ENCODE results near the gene CKLF.

Gene CKLF, protein sequence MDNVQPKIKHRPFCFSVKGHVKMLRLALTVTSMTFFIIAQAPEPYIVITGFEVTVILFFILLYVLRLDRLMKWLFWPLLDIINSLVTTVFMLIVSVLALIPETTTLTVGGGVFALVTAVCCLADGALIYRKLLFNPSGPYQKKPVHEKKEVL

DNA sequence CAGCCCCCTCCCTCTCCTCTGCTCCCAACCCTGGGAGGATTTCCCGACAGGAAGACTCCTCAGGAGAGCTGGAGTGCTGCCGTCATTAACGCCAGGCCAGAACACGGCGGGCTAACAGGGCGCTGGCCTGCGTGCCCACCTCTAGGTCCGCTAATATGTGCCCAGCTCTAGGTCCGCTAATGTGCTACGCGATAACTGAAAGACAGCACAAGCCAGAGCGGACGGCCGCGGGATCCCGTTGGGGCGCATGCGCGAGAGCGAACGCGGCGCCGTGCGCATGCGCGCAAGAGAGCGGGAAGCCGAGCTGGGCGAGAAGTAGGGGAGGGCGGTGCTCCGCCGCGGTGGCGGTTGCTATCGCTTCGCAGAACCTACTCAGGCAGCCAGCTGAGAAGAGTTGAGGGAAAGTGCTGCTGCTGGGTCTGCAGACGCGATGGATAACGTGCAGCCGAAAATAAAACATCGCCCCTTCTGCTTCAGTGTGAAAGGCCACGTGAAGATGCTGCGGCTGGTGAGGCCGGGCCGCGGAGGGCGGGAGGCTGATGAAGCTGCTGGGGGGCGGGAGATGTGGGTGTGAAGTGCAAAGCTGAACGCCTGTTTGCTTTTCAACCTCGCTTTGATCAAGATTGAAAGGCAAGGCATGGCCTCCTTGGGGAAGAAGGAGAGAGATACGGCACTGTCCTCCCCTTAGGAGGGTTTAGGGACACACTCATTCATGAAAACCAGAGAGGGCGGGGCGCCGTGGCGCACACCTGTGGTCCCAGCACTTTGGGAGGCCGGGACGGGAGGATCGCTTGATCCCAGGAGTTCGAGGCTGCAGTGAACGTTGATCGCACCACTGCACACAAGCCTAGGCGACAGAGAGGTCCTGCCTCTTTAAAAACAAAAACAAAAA is at the start of gene CKLF:
TSS of gene CKLF (plus strand) at position 291 of the 892 bp plus-strand sequence. CDS start at position 431, 140 bp downstream.
- H3K36me3 Mint-ChIP-seq (ENCODE audit: low read depth), result peaks cover 45% of the 10 kb centered on the region
- TF ChIP-seq, protein P1, sequence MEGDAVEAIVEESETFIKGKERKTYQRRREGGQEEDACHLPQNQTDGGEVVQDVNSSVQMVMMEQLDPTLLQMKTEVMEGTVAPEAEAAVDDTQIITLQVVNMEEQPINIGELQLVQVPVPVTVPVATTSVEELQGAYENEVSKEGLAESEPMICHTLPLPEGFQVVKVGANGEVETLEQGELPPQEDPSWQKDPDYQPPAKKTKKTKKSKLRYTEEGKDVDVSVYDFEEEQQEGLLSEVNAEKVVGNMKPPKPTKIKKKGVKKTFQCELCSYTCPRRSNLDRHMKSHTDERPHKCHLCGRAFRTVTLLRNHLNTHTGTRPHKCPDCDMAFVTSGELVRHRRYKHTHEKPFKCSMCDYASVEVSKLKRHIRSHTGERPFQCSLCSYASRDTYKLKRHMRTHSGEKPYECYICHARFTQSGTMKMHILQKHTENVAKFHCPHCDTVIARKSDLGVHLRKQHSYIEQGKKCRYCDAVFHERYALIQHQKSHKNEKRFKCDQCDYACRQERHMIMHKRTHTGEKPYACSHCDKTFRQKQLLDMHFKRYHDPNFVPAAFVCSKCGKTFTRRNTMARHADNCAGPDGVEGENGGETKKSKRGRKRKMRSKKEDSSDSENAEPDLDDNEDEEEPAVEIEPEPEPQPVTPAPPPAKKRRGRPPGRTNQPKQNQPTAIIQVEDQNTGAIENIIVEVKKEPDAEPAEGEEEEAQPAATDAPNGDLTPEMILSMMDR (IDR thresholded peaks at IDR 0.05), result no peak
- H3K27ac Mint-ChIP-seq, result no peak within 1 kb of the TSS
- peaks cover 17% of the 10 kb centered on the region for H3K9me3 Mint-ChIP-seq
- peaks cover 11% of the 10 kb centered on the region for H3K27me3 Mint-ChIP-seq (ENCODE audit: low read depth, poor library complexity)
- peak; percentile 83 for DNase-seq
- H3K4me1 Mint-ChIP-seq, result peaks cover 37% of the 10 kb centered on the region
- H3K4me3 Mint-ChIP-seq, result peak within 1 kb of the TSS; percentile 80

DNA sequence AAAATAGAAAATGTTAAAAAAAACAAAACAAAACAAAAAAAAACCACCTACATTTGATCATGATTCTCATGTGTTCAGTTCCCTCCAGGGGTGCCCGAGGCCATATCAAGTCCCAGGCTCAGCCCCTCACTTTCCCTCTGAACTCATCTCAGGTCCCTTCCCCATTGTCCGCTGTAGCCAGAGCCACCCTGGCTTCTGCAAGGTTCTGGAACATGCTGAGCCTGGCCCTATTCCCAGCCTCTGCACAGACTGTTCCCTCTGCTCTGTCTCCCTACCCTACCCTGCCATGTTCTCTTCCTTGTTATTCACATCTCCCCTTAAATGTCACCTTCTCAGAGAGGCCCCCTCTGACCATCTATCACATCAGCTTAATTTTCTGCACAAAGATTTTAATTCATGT is 49.3 kb upstream of the CKLF start:
- Mint-ChIP-seq H3K27me3 (ENCODE audit: low read depth, poor library complexity) (peaks cover 12% of the 10 kb centered on the region), H3K4me3 (no peak overlapping the region)

DNA sequence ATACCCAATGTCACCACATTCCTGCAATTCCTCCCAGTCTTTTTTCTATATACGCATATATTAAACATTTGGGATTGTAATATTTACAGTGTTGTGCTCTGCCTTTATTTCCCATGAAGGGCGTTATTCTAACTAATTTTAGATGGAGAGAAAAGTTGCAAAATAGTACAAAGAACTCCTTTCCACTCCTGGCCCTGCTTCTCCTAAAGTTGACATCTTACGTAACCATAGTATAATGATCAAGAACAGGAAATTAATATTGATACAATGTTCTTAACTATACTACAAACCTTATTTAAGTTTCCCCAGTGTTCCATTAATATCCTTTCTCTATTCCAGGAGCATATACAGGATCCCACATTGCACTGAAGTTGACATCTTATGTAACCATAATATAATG is 48.8 kb upstream of the CKLF start:
- Mint-ChIP-seq H3K9me3 (peaks cover 15% of the 10 kb centered on the region), H3K27ac (no peak overlapping the region), H3K4me1 (no peaks in the 10 kb centered on the region), H3K4me3 (no peak overlapping the region), H3K36me3 (ENCODE audit: low read depth) (peaks cover 13% of the 10 kb centered on the region), H3K27me3 (ENCODE audit: low read depth, poor library complexity) (peaks cover 9% of the 10 kb centered on the region)
- TF ChIP-seq, protein P1 (IDR thresholded peaks at IDR 0.05), result no peak
- DNase-seq, result no peak

More for the DNA sequence above, 49.3 kb upstream of the CKLF start:
- DNase-seq, result no peak
- Mint-ChIP-seq H3K36me3 (ENCODE audit: low read depth) (peaks cover 15% of the 10 kb centered on the region), H3K4me1 (no peaks in the 10 kb centered on the region), H3K9me3 (peaks cover 18% of the 10 kb centered on the region), H3K27ac (no peak overlapping the region)
- TF ChIP-seq, protein P1 (IDR thresholded peaks at IDR 0.05), result no peak

DNA sequence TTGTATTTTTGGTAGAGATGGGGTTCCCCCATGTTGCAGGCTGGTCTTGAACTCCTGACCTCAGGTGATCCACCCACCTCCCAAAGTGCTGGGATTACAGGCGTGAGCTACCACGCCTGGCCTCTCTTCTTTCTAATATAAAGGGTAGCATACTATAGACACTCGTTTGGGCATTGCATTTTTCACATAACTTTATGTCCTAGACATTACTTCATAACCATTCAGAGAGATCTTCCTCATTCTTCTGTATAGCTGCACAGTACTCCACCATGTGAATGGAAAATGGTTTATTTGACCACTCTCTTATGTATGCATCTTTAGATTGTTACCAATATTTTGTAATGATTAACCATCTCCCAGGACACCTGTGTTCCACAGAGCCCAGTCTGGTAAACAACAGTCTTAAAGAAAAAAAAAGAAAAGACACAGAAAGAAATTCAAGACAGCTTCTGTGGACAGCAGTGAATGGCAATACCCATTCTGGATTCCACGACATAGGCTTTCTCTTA is 44.6 kb upstream of the CKLF start:
- peaks cover 13% of the 10 kb centered on the region for H3K36me3 Mint-ChIP-seq (ENCODE audit: low read depth)

DNA sequence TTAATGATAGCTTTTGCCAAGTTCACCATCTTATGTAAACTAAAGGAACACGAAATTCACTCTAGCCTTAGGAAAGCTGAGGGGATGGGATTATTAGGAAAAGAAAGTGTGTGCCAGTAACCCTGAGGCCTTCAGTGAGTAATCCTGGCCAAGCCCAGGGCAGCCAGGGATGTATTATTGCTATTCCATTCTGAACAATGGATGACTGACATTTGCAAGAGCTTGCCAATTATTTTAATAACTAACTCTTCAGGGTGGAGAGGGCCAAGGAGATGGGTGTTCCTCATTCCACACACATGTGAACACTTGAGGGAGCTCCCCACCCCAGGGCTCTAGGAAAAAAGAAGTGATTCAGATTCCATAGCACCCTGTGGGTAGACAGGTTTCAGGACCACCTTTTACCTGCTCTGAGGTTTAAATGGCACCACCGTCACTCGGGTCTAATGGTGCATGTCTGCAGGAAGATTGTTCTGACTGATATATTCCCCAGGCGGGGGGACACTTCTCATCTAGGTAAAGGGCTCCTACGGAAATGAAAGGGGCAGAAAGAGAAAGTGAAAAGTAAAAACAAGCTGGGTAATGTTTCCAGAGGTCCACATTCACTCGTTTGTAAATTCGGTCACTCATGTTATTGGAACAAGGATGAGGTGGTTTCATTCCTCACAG is 44.0 kb upstream of the CKLF start:
- TF ChIP-seq, protein P1 (IDR thresholded peaks at IDR 0.05), result no peak
- H3K4me3 Mint-ChIP-seq, result no peak overlapping the region
- H3K9me3 Mint-ChIP-seq, result no peaks in the 10 kb centered on the region
- H3K27me3 Mint-ChIP-seq (ENCODE audit: low read depth, poor library complexity), result peaks cover 3% of the 10 kb centered on the region
- peaks cover 19% of the 10 kb centered on the region for H3K36me3 Mint-ChIP-seq (ENCODE audit: low read depth)
- DNase-seq, result no peak
- peaks cover 11% of the 10 kb centered on the region for H3K4me1 Mint-ChIP-seq
- no peak overlapping the region for H3K27ac Mint-ChIP-seq

More for the DNA sequence above, 44.6 kb upstream of the CKLF start:
- no peak overlapping the region for H3K4me3 Mint-ChIP-seq
- TF ChIP-seq, protein P1 (IDR thresholded peaks at IDR 0.05), result no peak
- no peak for DNase-seq
- no peak overlapping the region for H3K27ac Mint-ChIP-seq
- peaks cover 3% of the 10 kb centered on the region for H3K27me3 Mint-ChIP-seq (ENCODE audit: low read depth, poor library complexity)
- no peaks in the 10 kb centered on the region for H3K9me3 Mint-ChIP-seq
- peaks cover 7% of the 10 kb centered on the region for H3K4me1 Mint-ChIP-seq

Measured in nephron progenitor cell (in vitro differentiated cells).